ENCODE results near the gene MPC2. TPM values are rescaled to one million over a fixed set of nuclear protein-coding genes. Genes with fewer than 3 reads are reported as not detected.

MPC2 gene
- 100 to 1,000 TPM in 1 of 2 donors, 10 to 100 TPM in 1; 78.9 to 169 TPM for total RNA-seq

DNA sequence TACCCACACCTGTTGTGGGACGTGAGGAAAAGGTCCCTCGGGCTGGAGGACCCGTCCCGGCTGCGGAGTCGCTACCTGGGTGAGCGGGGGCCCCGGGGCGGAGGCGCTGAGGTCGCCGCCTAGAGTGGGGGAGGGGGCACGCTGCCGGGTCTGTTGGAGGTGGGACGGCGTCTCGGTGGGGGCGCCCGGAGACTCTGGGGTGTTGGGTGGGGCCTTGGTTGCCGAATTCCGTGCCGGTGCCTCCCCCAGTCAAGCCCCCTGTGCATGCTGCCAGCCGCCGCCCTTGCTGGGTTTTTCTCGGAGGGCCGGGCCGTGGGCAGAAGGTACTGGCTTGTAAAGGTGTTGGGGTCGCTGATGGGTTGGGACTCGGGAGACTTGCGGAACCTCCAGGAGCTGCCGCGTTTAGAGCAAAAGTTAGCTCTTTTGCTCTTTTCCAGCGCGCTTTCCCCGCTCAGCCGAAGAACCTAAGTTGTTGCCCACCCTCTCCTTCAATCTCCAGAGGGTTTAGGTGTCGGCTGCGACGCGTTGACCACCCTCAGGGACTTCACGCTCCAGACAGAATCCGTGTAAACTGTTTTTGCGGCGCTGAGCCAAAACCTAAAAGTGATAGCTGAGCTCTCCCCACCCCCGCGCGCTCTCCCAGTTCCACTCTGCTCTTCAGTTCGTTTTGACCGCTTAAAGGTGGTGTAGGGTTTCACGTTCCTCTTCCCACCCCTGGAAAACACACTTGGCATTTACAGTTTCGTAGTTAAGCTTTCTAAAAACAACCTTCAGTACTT is at the start of gene MPC2:
Gene MPC2, minus strand, starts transcription at position 143 of the 779 bp plus-strand sequence. CDS start 1,231 bp downstream, outside the sequence.
- Histone ChIP-seq H3K4me3 (peak within 1 kb of the TSS; percentile 85 to 90), H3K36me3 (no peaks in the 10 kb centered on the region), H3K9me3 (no peaks in the 10 kb centered on the region), H3K27me3 (replicated peaks; ENCODE audit: insufficient read depth) (no peaks in the 10 kb centered on the region), H3K27ac (peak within 1 kb of the TSS; percentile 95 to 98), H3K4me1 (replicated peaks) (no peaks in the 10 kb centered on the region)
- intact Hi-C loops (cut with DNase I), result loop anchor here (2.0 to 5.0 kb wide), 3 partner anchors 145 to 242 kb away; partner anchors contain the start of genes MPZL1 and TIPRL
- DNase-seq (ENCODE audit: low spot score), result peak; percentile 83
- under 1% methylated on average over 47 of the region's 51 CpGs for WGBS
- TF ChIP-seq POLR2AphosphoS5 (IDR thresholded peaks at IDR 0.05), result peak; percentile 77
- peak; percentile 52 for TF ChIP-seq POLR2A (IDR thresholded peaks at IDR 0.05)
- TF ChIP-seq, protein P1, sequence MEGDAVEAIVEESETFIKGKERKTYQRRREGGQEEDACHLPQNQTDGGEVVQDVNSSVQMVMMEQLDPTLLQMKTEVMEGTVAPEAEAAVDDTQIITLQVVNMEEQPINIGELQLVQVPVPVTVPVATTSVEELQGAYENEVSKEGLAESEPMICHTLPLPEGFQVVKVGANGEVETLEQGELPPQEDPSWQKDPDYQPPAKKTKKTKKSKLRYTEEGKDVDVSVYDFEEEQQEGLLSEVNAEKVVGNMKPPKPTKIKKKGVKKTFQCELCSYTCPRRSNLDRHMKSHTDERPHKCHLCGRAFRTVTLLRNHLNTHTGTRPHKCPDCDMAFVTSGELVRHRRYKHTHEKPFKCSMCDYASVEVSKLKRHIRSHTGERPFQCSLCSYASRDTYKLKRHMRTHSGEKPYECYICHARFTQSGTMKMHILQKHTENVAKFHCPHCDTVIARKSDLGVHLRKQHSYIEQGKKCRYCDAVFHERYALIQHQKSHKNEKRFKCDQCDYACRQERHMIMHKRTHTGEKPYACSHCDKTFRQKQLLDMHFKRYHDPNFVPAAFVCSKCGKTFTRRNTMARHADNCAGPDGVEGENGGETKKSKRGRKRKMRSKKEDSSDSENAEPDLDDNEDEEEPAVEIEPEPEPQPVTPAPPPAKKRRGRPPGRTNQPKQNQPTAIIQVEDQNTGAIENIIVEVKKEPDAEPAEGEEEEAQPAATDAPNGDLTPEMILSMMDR (IDR thresholded peaks at IDR 0.05), result no peak

DNA sequence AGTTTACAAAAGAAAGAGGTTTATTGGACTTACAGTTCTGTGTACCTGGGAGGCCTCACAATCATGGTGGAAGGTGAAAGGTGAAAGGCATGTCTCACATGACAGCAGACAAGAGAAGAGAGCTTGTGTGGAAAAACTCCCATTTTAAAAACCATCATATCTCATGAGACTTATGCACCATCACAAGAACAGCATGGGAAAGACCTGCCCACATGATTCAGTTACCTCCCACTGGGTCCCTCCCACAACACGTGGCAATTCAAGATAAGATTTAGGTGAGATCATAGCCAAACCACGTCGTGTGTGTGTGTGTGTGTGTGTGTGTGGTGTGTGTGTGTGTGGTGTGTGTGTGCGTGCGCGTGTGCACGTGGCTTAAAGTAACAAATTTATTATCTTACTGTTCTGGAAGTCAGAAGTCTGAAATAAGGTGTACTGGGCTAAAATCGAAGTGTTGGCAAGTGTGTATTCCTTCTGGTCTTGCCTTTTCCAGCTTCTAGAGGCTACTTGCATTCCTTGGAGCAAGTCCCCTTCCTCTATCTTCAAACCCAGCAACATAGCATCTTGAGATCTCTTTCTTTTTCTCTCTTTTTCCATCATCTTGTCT is 48.1 kb upstream of the MPC2 start:
- no peaks in the 10 kb centered on the region for H3K27me3 ChIP-seq (replicated peaks; ENCODE audit: insufficient read depth)
- H3K36me3 ChIP-seq, result no peaks in the 10 kb centered on the region
- DNase-seq (ENCODE audit: low spot score), result no peak
- no peak for TF ChIP-seq POLR2A (IDR thresholded peaks at IDR 0.05)
- no peak for TF ChIP-seq POLR2AphosphoS5 (IDR thresholded peaks at IDR 0.05)
- TF ChIP-seq, protein P1 (IDR thresholded peaks at IDR 0.05), result no peak
- WGBS, result 86% methylated on average over 8 of the region's 8 CpGs
- no peak overlapping the region for H3K27ac ChIP-seq
- H3K4me1 ChIP-seq (replicated peaks), result no peaks in the 10 kb centered on the region
- no peaks in the 10 kb centered on the region for H3K9me3 ChIP-seq
- intact Hi-C loops (cut with DNase I), result no loop called here
- H3K4me3 ChIP-seq, result no peak overlapping the region

DNA sequence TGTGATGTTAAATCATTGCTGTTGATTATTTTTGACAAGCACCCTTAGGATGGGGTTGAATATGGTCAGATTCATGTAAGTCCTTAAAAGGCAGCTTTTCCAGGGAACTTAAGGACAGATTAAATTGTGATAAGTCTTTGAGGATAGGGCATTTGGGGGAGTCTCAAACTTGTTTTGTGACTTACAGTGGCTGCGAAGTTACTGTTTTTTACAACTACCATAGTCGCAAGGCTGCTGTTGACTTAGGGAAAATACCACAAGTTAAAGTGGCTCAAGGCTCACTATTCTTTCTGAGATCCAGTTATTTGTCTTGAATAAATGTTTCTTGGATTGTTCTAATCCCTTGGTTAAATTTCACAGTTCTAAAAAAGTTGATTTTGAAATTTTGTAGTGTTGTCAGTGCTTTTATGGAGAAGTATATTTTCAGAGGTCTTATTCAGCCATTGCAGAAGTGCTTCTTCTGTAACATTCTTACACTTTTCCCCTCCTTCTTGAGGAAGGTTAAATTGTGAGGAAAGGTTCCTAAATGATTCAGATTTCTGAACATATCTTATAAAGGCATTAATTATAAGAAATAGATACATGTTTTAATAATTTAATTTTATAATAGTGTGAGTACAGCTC is 47.0 kb upstream of the MPC2 start:
- WGBS, result 53% methylated on average over 2 of the region's 2 CpGs
- intact Hi-C loops (cut with DNase I), result no loop called here
- no peaks in the 10 kb centered on the region for H3K4me1 ChIP-seq (replicated peaks)
- no peak overlapping the region for H3K27ac ChIP-seq
- H3K27me3 ChIP-seq (replicated peaks; ENCODE audit: insufficient read depth), result no peaks in the 10 kb centered on the region
- no peak for DNase-seq (ENCODE audit: low spot score)
- no peaks in the 10 kb centered on the region for H3K9me3 ChIP-seq
- H3K36me3 ChIP-seq, result no peaks in the 10 kb centered on the region
- TF ChIP-seq POLR2AphosphoS5 (IDR thresholded peaks at IDR 0.05), result no peak
- no peak overlapping the region for H3K4me3 ChIP-seq

DNA sequence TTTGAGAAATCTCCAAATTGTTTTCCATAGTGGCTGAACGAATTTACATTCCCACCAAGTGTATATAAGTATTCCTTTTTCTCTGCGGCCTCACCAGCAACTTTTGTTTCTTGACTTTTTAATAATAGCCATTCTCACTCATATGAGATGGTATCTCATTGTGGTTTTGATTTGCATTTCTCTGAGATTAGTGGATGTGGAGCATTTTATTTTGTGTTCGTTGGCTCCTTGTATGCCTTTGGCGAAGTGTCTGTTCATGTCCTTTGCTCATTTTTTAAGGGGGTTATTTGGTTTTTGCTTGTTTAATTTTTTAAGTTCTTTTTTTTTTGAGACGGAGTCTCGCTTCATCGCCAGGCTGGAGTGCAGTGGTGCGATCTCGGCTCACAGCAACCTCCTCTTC is 45.1 kb upstream of the MPC2 start:
- intact Hi-C loops (cut with DNase I), result no loop called here
- no peaks in the 10 kb centered on the region for H3K4me1 ChIP-seq (replicated peaks)
- H3K9me3 ChIP-seq, result no peaks in the 10 kb centered on the region
- no peak overlapping the region for H3K27ac ChIP-seq
- DNase-seq (ENCODE audit: low spot score), result no peak
- no peaks in the 10 kb centered on the region for H3K36me3 ChIP-seq
- no peak overlapping the region for H3K4me3 ChIP-seq
- no peak for TF ChIP-seq POLR2A (IDR thresholded peaks at IDR 0.05)
- no peak for TF ChIP-seq POLR2AphosphoS5 (IDR thresholded peaks at IDR 0.05)
- TF ChIP-seq, protein P1 (IDR thresholded peaks at IDR 0.05), result no peak
- no peaks in the 10 kb centered on the region for H3K27me3 ChIP-seq (replicated peaks; ENCODE audit: insufficient read depth)
- 93% methylated on average over 9 of the region's 9 CpGs for WGBS

DNA sequence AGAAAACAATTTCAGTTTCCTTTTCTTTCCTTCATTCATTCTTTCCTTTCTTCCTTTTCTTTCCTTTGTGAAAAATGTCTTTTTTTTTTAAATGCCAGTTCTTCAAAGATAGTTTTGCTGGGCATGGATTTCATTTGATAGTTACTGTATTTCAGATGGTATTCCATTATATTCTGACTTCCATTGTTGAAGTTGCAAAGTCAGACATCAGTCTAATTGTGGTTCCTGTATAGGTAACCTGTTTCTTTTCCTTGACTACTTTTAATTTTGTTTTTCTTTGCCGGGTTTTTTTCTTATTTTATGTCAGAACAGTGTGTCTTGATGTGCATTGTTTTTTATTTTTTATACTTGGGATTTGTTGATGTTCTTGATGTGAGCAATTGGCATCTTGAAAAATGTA is 40.4 kb upstream of the MPC2 start:
- no peak for TF ChIP-seq POLR2A (IDR thresholded peaks at IDR 0.05)
- TF ChIP-seq POLR2AphosphoS5 (IDR thresholded peaks at IDR 0.05), result no peak
- TF ChIP-seq, protein P1 (IDR thresholded peaks at IDR 0.05), result no peak
- intact Hi-C loops (cut with DNase I), result no loop called here
- Histone ChIP-seq H3K36me3 (no peaks in the 10 kb centered on the region), H3K9me3 (no peaks in the 10 kb centered on the region), H3K4me3 (no peak overlapping the region), H3K27me3 (replicated peaks; ENCODE audit: insufficient read depth) (no peaks in the 10 kb centered on the region), H3K4me1 (replicated peaks) (no peaks in the 10 kb centered on the region), H3K27ac (no peak overlapping the region)
- no peak for DNase-seq (ENCODE audit: low spot score)
- 100% methylated on average over 1 of the region's 1 CpG for WGBS
